Karpas-422 (cell line): ENCODE data around the gene NKX2-8. TPM values are rescaled to one million over a fixed set of nuclear protein-coding genes. Genes with fewer than 3 reads are reported as not detected.

ENCODE experiments used
- DNase-seq: peaks from one replicate; pipeline ENCODE4 v3.0.0-alpha.2; 2015
- H2AFZ ChIP-seq: fragments of 200-600 bp; sonication (generic); 2 replicates; pipeline ENCODE4 v1.6.1; 2014; ENCODE audit warnings: antibody characterized with exemption, low read length, mixed read lengths
- H3K27ac ChIP-seq: fragments of 200-600 bp; sonication (generic); 2 replicates; pipeline ENCODE4 v1.5.1; 2014; ENCODE audit warnings: mild to moderate bottlenecking, low read length, moderate library complexity
- H3K27me3 ChIP-seq: fragments of 200-600 bp; sonication (generic); 2 replicates; pipeline ENCODE4 v1.6.1; 2014; ENCODE audit warnings: low read length, mixed read lengths
- H3K36me3 ChIP-seq: fragments of 200-600 bp; sonication (generic); 2 replicates; pipeline ENCODE4 v1.6.1; 2014; ENCODE audit warnings: low read length, mixed read lengths; ENCODE audit not compliant: insufficient read depth
- H3K4me1 ChIP-seq: fragments of 200-600 bp; sonication (generic); 2 replicates; pipeline ENCODE4 v1.6.1; 2014; ENCODE audit warnings: mild to moderate bottlenecking, low read length, mixed read lengths
- H3K4me2 ChIP-seq: fragments of 200-600 bp; sonication (generic); 2 replicates; pipeline ENCODE4 v1.6.1; 2014; ENCODE audit warnings: low read length, low read depth, mild to moderate bottlenecking; ENCODE audit not compliant: poor library complexity, severe bottlenecking
- H3K4me3 ChIP-seq: fragments of 200-600 bp; sonication (generic); 2 replicates; pipeline ENCODE4 v1.5.1; 2014; ENCODE audit warnings: mild to moderate bottlenecking, antibody characterized with exemption, low read length, mixed read lengths
- H3K79me2 ChIP-seq: fragments of 200-600 bp; sonication (generic); 2 replicates; pipeline ENCODE4 v1.6.1; 2014; ENCODE audit warnings: mild to moderate bottlenecking, low read length, mixed read lengths
- H3K9ac ChIP-seq: fragments of 200-600 bp; sonication (generic); 2 replicates; pipeline ENCODE4 v1.6.0; 2014; ENCODE audit warnings: low read length
- H3K9me2 ChIP-seq: fragments of 200-600 bp; sonication (generic), shearing (Covaris generic); replicated peaks from 2 replicates; pipeline ENCODE4 v1.6.0; 2014; ENCODE audit warnings: mild to moderate bottlenecking, low read length, moderate library complexity; ENCODE audit not compliant: insufficient read depth
- H3K9me3 ChIP-seq: fragments of 300-700, 200-600 bp; sonication (generic); 2 replicates; pipeline ENCODE4 v1.6.1; 2014; ENCODE audit warnings: low read length, mixed read lengths
- H4K20me1 ChIP-seq: fragments of 200-600 bp; sonication (generic); 2 replicates; pipeline ENCODE4 v1.6.1; 2014; ENCODE audit warnings: mild to moderate bottlenecking, antibody characterized with exemption, low read length, low read depth; ENCODE audit not compliant: insufficient read depth
- total RNA-seq: library from RNA; depleted of rRNA; stranded (reverse); fragments of >200 nt; shearing (Covaris generic); gene quantifications from 2 replicates; pipeline ENCODE4 v1.2.3, GENCODE V29; 2014; ENCODE audit warnings: low replicate concordance

The NKX2-8 gene
- total RNA-seq, 1 experiment from 2014 or later = not detected

DNA sequence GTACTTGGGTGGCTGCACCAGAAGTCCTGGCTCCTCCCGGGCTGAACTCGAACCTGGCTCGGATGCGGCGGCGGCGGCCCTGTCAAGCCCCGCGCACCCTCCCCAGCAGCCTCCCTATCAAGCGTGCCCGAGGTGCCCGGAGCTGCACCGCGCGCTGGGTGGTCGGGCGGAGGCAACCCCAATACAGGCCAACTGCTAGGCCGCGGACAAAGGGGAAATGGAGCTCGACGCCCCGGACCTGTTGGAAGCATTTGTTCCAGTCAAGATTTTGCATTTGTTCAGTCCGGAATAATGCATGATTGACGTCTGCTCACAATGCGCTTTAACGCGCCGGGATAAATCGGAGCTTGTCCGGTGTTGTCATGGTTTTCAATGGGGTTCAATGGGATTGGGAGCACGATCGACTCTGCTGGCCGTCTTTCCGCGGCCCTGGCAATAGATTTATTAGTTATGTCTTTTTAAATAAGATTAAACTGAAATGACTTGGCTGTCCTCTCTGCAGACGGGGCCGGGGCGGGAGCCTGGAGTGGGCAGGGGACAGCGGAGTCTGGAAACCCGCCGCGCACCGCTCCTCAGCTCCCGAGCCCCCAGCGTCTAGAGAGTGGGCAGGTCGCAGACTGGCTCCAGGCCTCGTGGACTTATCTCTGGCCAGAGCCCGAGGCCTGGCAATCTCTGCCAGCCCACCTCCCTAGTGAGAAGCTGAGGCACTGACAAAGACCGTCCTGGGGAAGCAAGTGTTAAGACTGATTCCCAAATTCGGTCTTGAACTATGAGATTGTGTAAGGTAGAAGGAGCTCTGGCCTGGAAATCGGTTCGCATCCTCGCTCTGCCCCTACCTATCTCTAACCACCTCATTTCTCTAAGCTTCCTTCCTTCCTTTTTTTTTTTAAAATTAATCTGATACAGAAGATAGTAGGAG is 1.7 kb upstream of the NKX2-8 start:
- Histone ChIP-seq H3K9ac (no peak overlapping the region), H3K4me1 (peaks cover 3% of the 10 kb centered on the region), H3K27me3 (peaks cover 2% of the 10 kb centered on the region; the same call in 1 of the 2 replicates), H3K9me3 (no peaks in the 10 kb centered on the region), H3K79me2 (no peaks in the 10 kb centered on the region), H3K36me3 (no peaks in the 10 kb centered on the region), H3K4me3 (no peak overlapping the region), H3K27ac (no peak overlapping the region), H3K4me2 (no peak overlapping the region), H2AFZ (no peak overlapping the region), H3K9me2 (no peaks in the 10 kb centered on the region), H4K20me1 (no peaks in the 10 kb centered on the region)
- no peak for DNase-seq

DNA sequence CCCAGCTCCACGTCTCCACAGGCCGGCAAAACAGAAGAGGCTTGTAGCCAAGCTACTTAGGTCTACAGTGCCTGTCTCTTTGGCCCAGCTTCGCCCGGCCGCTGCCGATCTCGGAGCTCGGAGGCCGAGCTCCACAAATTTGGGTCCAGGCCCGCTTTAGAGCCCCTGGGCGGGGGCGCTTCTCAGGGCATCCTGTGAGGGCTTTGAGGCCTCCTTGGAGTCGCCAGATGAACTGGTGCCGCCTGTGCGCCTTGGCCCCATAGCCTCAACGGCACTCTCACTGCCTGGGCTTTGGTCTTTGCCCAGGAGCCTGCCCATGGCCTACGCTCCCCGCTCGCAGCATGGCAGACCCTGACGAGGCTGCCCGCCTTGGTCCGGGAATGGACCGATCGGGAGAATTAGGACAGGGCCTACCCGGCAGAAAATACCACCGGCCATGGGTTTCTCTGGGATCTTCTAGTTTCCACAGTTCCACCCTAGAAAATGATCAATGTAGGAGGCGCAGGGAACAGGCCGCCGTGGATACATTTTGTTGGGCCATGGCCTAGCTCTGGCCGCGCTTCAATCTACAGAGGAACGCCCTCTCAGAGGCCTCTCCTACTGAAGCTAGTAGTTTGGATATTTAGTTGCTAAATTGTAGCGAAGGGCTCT is 953 bp upstream of the NKX2-8 start:
- H3K9me3 ChIP-seq = no peaks in the 10 kb centered on the region
- H3K27me3 ChIP-seq = no peaks in the 10 kb centered on the region

DNA sequence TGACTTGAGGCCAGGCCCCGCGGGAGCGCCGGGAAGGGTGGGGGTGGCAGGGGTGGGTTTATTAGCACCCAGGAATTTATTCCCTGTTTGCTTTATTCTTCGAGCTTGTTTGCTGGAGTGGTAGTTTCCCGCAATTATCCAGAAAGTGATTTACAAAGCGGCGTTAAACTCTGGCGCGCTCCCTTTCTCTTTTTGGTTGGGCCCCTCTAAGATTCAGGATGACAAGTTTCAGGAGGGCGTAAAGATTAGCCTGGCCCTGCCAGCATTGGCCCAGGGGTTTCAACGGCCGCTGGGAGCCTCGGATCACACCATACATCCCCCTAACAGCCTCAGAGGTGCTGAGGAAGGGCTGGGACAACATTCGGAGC is 444 bp upstream of the NKX2-8 start:
- H3K4me2 ChIP-seq = no peak overlapping the region
- H3K9me2 ChIP-seq = no peaks in the 10 kb centered on the region
- H3K4me3 ChIP-seq = no peak overlapping the region
- H3K9ac ChIP-seq = no peak overlapping the region
- no peaks in the 10 kb centered on the region for H3K36me3 ChIP-seq
- no peaks in the 10 kb centered on the region for H3K27me3 ChIP-seq
- H3K79me2 ChIP-seq = no peaks in the 10 kb centered on the region
- H3K9me3 ChIP-seq = no peaks in the 10 kb centered on the region
- H3K4me1 ChIP-seq = no peaks in the 10 kb centered on the region
- H3K27ac ChIP-seq = no peak overlapping the region
- DNase-seq = no peak
- H2AFZ ChIP-seq = no peak overlapping the region
- H4K20me1 ChIP-seq = no peaks in the 10 kb centered on the region

More for the DNA sequence above, 953 bp upstream of the NKX2-8 start:
- H2AFZ ChIP-seq = no peak overlapping the region
- H3K4me3 ChIP-seq = no peak overlapping the region
- DNase-seq = no peak
- no peaks in the 10 kb centered on the region for H3K36me3 ChIP-seq
- H3K4me1 ChIP-seq = no peaks in the 10 kb centered on the region
- H3K27ac ChIP-seq = no peak overlapping the region
- H4K20me1 ChIP-seq = no peaks in the 10 kb centered on the region
- no peak overlapping the region for H3K9ac ChIP-seq
- no peaks in the 10 kb centered on the region for H3K9me2 ChIP-seq
- no peak overlapping the region for H3K4me2 ChIP-seq
- H3K79me2 ChIP-seq = no peaks in the 10 kb centered on the region

DNA sequence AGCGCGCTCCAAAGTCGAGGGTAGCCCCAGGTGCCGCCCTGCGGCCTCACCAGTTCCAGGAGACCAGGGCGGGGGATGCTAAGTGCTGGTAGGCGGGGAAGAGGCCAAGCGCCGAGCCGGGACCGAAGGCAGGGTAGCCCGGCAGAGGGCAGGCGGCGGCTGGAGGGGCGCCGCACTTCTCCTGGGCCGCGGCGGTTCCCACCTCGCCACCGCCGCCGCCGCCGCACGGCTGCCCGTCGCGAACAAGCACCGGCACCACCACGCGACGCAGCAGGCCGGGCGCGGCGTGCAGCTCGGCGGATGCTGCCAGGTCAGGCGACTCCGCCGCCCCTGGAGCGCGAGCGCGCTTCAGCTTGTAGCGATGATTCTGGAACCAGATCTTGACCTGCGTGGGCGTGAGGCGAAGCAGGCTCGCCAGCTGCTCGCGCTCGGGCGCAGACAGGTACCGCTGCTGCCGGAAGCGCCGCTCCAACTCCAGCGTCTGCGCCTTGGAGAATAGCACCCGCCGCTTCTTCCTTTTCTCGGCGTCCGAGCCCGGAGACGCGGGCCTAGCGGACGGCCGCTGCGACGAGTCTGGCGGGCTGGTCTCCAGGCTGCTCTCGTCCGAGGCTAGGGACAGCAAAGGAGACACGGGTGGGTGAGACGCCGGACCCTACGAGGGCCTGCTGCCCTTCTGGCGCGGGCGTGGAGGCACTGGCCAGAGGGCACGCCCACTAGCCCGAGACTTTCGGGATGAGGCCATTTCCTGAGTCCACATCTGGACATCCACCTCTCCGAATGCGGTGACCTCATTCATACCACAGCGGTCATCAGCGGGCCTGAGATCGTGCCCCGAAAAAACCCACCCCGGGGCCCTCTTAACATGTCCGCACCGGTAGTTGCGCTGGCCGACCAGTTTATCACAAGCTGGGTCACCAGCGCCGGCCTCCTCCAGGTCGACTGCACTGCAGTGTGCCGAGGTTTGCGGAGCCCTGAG is 1.3 kb downstream of the NKX2-8 start:
- Histone ChIP-seq H3K36me3 (no peaks in the 10 kb centered on the region), H2AFZ (no peak overlapping the region), H3K4me1 (no peaks in the 10 kb centered on the region), H3K27ac (no peak overlapping the region), H3K4me2 (no peak overlapping the region), H4K20me1 (no peaks in the 10 kb centered on the region), H3K4me3 (no peak overlapping the region), H3K9me2 (no peaks in the 10 kb centered on the region), H3K79me2 (no peaks in the 10 kb centered on the region), H3K27me3 (no peaks in the 10 kb centered on the region), H3K9ac (no peak overlapping the region), H3K9me3 (no peaks in the 10 kb centered on the region)
- DNase-seq = no peak

DNA sequence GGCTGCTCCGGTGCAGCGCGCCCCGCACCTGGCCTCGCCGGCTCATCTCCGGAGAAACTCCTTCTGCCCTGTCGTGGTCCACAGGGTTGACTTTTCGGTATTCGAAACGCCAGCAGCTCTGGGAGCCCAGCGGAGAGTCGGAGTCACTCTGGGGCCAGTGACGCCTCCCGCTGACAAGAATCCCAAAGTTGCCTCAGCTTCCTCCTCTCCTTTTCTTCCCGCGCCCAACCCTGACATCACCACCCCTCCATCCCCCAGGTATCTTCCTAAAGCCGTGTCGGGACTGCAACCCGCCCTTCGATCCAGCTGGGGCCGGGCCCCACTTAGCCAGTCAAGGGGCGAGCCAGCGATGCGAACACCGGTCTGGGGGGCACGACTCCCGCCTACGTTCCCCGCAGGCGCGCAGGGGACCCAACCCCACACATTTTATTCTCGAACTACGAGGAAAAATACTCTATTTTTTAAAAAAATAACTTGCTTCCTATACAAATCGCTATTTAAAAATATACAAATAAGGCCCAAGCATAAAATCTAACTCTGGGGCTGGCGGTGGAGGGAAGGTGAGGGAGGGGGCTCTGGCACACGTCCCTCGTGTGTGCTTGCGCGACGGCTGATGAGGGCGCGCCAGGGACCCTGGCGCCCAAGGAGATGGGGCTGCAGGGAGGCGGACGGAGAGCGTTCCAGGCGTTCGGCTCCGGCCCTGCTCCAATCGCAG is 2.1 kb downstream of the NKX2-8 start:
- Histone ChIP-seq H3K9me2 (no peaks in the 10 kb centered on the region), H3K36me3 (no peaks in the 10 kb centered on the region), H3K27ac (no peak overlapping the region), H3K9me3 (no peaks in the 10 kb centered on the region), H4K20me1 (no peaks in the 10 kb centered on the region), H3K79me2 (no peaks in the 10 kb centered on the region), H3K27me3 (no peaks in the 10 kb centered on the region), H3K4me2 (no peak overlapping the region), H3K4me3 (no peak overlapping the region), H3K9ac (no peak overlapping the region), H2AFZ (no peak overlapping the region), H3K4me1 (no peaks in the 10 kb centered on the region)
- no peak for DNase-seq

DNA sequence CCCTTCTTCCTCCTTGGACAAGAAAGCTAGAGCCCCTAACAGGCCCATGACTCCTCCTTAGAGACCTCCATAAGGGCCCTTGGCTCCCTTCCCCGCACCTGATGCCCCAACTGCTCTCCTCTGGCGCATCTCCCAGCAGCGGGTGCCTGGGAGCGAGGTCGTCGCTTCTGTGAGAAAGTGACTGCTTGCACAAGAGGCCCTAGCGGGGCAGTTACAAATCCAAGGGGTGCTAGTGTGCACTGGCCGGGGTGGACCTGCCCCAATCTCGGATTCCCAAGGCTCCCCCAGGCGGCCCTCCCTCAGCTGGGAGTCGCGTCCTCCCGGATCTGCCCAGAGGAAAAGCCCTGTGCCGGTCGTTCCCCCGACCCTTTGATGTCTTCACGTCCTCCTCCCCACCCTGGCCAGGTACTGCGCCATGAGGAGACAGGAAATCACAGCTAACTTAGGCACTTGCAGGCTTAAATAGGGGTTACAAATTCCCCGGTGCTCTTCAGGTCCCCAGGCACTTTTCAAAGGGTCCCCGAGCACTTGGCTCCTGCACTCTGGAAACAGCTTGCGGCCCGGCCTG is 2.8 kb downstream of the NKX2-8 start:
- no peaks in the 10 kb centered on the region for H3K79me2 ChIP-seq
- DNase-seq = no peak
- no peaks in the 10 kb centered on the region for H3K4me1 ChIP-seq
- H3K9me3 ChIP-seq = no peaks in the 10 kb centered on the region
- H3K9ac ChIP-seq = no peak overlapping the region
- H3K4me2 ChIP-seq = no peak overlapping the region
- H2AFZ ChIP-seq = no peak overlapping the region
- no peaks in the 10 kb centered on the region for H4K20me1 ChIP-seq
- no peaks in the 10 kb centered on the region for H3K9me2 ChIP-seq
- H3K27ac ChIP-seq = no peak overlapping the region
- no peak overlapping the region for H3K4me3 ChIP-seq
- no peaks in the 10 kb centered on the region for H3K27me3 ChIP-seq
- no peaks in the 10 kb centered on the region for H3K36me3 ChIP-seq

DNA sequence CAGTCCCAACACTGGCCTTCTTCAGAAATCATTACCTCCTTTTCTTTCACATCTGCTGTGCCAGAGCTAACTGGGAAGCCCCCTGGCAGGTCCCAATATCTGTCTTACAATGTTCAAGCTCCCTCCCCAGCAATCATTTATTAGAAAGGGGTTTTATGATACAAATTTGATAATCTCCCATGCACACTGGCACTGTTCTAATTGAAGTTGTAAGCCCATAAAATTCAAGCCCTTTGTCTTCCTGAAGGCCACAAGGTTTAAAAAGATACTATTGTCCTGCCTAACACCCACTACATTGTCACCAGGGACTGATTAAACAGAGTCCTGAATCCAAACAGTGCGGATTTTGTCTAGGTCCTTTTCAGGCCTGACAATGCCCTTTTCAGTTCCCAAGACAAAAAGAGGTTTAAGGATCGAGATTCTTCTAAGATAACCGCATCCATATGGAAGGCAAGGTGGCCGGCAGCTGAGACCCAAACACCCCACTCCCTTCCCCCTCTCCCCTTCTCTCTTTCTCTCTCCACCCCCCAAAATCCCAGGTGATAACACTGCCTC is 3.3 kb downstream of the NKX2-8 start:
- Histone ChIP-seq H3K36me3 (no peaks in the 10 kb centered on the region), H3K9me3 (no peaks in the 10 kb centered on the region), H3K27ac (no peak overlapping the region), H3K9me2 (no peaks in the 10 kb centered on the region), H3K27me3 (no peaks in the 10 kb centered on the region), H3K4me1 (no peaks in the 10 kb centered on the region), H3K79me2 (no peaks in the 10 kb centered on the region), H3K4me2 (no peak overlapping the region), H3K9ac (no peak overlapping the region), H3K4me3 (no peak overlapping the region), H4K20me1 (no peaks in the 10 kb centered on the region), H2AFZ (no peak overlapping the region)
- DNase-seq = no peak
